Measurements from ENCODE around the gene TBCA.

DNA sequence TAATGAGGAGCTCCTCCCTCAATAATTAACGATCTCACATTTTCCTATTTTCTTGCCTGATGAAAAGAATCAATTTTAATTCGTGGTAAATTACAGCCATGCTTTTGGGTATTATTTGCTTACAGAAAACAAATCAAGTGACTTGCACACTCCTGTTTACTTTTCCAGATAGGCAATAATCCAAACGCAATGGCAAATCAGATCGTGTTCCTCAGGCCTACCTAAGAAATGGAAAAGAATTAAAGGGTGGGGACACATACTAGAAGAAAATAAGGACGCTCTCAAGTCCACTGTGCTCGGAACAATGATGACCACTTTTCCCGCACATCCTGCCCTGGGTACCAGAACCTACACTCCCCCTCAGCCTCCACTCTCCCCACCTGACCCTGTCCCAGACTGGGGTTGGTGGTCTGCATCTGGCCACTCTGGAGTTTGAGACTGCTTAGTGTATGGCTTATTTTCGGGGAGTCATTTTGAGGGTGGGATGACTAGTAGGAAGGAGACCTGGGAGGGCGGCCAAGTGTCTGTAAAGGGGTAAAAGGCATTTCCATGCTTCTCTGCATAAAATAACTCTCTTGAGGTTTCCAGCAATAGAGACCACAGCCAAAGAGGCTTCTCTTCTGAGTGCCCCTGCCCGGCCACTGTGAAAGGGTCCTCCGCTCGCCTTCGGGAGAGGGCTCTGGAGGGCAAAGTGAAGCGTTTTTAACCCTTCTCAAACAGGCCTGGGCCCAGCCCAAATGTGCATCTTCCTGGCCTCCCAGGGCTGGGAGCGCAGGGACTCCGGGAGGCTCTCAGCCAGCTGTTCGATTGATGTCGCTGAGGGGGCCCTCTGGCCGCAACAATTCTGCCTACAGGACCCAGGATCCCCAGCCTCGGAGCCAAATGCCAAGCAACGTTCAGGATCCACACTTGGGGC lies 133.1 kb downstream of the TBCA start:
- TF ChIP-seq POLR2A (IDR thresholded peaks at IDR 0.05): no peak
- TF ChIP-seq, protein P1, sequence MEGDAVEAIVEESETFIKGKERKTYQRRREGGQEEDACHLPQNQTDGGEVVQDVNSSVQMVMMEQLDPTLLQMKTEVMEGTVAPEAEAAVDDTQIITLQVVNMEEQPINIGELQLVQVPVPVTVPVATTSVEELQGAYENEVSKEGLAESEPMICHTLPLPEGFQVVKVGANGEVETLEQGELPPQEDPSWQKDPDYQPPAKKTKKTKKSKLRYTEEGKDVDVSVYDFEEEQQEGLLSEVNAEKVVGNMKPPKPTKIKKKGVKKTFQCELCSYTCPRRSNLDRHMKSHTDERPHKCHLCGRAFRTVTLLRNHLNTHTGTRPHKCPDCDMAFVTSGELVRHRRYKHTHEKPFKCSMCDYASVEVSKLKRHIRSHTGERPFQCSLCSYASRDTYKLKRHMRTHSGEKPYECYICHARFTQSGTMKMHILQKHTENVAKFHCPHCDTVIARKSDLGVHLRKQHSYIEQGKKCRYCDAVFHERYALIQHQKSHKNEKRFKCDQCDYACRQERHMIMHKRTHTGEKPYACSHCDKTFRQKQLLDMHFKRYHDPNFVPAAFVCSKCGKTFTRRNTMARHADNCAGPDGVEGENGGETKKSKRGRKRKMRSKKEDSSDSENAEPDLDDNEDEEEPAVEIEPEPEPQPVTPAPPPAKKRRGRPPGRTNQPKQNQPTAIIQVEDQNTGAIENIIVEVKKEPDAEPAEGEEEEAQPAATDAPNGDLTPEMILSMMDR (IDR thresholded peaks at IDR 0.05): no peak
